Calu3 (cell line): ENCODE results near the gene GPRIN1. TPM values are rescaled to one million over a fixed set of nuclear protein-coding genes. Genes with fewer than 3 reads are reported as not detected.
A peak's percentile ranks its signal among the peaks of the same experiment; 100 is the strongest.

Source experiments
- BruUV-seq: library from RNA; stranded (reverse); fragments of 400-500 nt; replicated peaks from 2 replicates; lab custom pipeline; 2021; lab: Mats Ljungman, UMichigan
- CTCF ChIA-PET: fragments of 300-600 bp; sonication (Branson Sonifier 250); formaldehyde crosslinking; loops from one replicate; lab custom pipeline; 2022; ENCODE audit warnings: antibody characterized with exemption; lab: Charles Lee
- DNase-seq: peaks from one replicate; pipeline ENCODE4 v3.0.0; 2022
- H3K27ac Mint-ChIP-seq: one replicate; pipeline ENCODE4 v1.8.0; 2022; ENCODE audit warnings: mixed read lengths; ENCODE audit not compliant: unreplicated experiment
- H3K27me3 Mint-ChIP-seq: one replicate; pipeline ENCODE4 v1.8.0; 2022; ENCODE audit warnings: mixed read lengths; ENCODE audit not compliant: unreplicated experiment
- H3K36me3 Mint-ChIP-seq: one replicate; pipeline ENCODE4 v1.8.0; 2022; ENCODE audit warnings: mild to moderate bottlenecking, moderate library complexity, mixed read lengths; ENCODE audit not compliant: insufficient read depth, unreplicated experiment
- H3K4me1 Mint-ChIP-seq: one replicate; pipeline ENCODE4 v1.8.0; 2022; ENCODE audit warnings: mild to moderate bottlenecking, low read depth, mixed read lengths; ENCODE audit not compliant: unreplicated experiment
- H3K4me3 Mint-ChIP-seq: one replicate; pipeline ENCODE4 v1.8.0; 2022; ENCODE audit warnings: mild to moderate bottlenecking, low read depth, moderate library complexity, mixed read lengths; ENCODE audit not compliant: unreplicated experiment
- H3K9me3 Mint-ChIP-seq: one replicate; pipeline ENCODE4 v1.8.0; 2022; ENCODE audit warnings: low read depth, mixed read lengths; ENCODE audit not compliant: unreplicated experiment
- intact Hi-C: fragments of 100-400 bp; cut with micrococcal nuclease; formaldehyde crosslinking; loops from one replicate; pipeline ENCODE4 v1.10.0; 2022; ENCODE audit not compliant: unreplicated experiment
- total RNA-seq: library from RNA; stranded (reverse); gene quantifications from 2 replicates; pipeline ENCODE4 v1.2.3, GENCODE V29; 2022
- TF ChIP-seq, protein P1 (sequence below): fragments of 200-600 bp; IDR thresholded peaks from one replicate; pipeline ENCODE4 v1.8.0; 2022; ENCODE audit warnings: antibody characterized with exemption; ENCODE audit not compliant: unreplicated experiment

The GPRIN1 gene
- total RNA-seq, 1 experiment from 2014 or later, result 12.6 TPM

DNA sequence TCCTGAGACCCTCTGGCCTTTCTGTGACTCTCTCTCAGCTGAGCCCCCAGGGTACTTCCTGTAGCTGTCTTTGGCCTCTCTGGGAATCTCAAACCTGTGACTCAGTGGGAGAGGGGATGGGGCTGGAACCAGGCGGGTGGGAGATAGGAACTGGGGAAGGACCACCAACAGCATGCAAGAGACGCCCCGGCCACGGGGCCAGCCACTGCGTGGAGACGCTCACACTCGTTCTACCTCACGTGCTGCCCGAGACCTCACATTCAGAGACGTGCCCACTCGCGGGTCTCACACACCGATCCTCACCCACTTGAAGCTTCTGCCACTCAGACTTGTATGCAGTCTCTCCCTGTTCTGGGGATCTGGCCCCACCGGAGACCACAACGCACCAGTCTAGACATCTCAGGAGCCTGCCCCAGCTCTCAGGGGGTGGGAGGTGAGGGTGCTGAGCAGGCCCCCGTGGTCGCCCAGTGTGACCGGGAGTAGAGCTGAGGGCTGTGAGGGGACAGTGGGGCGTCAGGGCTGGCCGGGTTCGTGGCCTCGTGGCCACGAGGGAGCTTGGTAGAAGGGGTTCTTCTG lies 13.8 kb downstream of the GPRIN1 start:
- H3K4me1 Mint-ChIP-seq, result no peaks in the 10 kb centered on the region
- intact Hi-C loops, result no loop called here
- BruUV-seq, result no TSS peak
- no peaks in the 10 kb centered on the region for H3K9me3 Mint-ChIP-seq
- H3K27ac Mint-ChIP-seq, result no peak overlapping the region
- H3K4me3 Mint-ChIP-seq, result peak overlapping the region; percentile 29
- TF ChIP-seq, protein P1, sequence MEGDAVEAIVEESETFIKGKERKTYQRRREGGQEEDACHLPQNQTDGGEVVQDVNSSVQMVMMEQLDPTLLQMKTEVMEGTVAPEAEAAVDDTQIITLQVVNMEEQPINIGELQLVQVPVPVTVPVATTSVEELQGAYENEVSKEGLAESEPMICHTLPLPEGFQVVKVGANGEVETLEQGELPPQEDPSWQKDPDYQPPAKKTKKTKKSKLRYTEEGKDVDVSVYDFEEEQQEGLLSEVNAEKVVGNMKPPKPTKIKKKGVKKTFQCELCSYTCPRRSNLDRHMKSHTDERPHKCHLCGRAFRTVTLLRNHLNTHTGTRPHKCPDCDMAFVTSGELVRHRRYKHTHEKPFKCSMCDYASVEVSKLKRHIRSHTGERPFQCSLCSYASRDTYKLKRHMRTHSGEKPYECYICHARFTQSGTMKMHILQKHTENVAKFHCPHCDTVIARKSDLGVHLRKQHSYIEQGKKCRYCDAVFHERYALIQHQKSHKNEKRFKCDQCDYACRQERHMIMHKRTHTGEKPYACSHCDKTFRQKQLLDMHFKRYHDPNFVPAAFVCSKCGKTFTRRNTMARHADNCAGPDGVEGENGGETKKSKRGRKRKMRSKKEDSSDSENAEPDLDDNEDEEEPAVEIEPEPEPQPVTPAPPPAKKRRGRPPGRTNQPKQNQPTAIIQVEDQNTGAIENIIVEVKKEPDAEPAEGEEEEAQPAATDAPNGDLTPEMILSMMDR, result no peak
- no peaks in the 10 kb centered on the region for H3K36me3 Mint-ChIP-seq
- CTCF ChIA-PET, result interaction anchor here (0.6 kb wide), 1 partner anchor 347 kb away, joined by 3 read pairs; no protein-coding TSS in a partner anchor
- H3K27me3 Mint-ChIP-seq, result no peaks in the 10 kb centered on the region
- no peak for DNase-seq

DNA sequence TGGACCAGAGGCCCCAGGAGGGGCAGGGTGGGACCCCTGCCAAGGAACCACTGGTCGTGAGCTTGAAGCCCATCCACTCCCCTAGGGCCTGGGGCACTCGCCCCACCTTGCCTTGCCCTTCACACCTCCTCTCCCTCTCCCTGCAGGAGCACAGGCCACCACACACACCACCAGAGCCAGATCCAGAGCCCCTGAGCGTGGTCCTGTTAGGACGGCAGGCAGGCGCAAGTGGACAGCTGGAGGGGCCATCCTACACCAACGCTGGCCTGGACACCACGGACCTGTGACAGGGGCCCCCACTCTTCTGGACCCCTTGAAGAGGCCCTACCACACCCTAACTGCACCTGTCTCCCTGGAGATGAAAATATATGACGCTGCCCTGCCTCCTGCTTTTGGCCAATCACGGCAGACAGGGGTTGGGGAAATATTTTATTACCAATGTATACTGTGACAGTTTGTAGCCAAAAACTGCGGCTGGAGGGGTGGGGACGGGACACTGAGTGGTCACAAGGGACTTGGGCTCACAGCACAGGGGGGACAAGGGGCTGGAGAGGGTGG lies 14.5 kb downstream of the GPRIN1 start:
- Mint-ChIP-seq H3K36me3 (no peaks in the 10 kb centered on the region), H3K4me3 (no peak overlapping the region), H3K4me1 (no peaks in the 10 kb centered on the region), H3K27me3 (no peaks in the 10 kb centered on the region), H3K27ac (no peak overlapping the region), H3K9me3 (no peaks in the 10 kb centered on the region)
- TF ChIP-seq, protein P1, result no peak
- intact Hi-C loops, result no loop called here
- DNase-seq, result no peak
- CTCF ChIA-PET, result interaction anchor here (0.6 kb wide), 1 partner anchor 346 kb away, joined by 3 read pairs; no protein-coding TSS in a partner anchor
- BruUV-seq, result no TSS peak

DNA sequence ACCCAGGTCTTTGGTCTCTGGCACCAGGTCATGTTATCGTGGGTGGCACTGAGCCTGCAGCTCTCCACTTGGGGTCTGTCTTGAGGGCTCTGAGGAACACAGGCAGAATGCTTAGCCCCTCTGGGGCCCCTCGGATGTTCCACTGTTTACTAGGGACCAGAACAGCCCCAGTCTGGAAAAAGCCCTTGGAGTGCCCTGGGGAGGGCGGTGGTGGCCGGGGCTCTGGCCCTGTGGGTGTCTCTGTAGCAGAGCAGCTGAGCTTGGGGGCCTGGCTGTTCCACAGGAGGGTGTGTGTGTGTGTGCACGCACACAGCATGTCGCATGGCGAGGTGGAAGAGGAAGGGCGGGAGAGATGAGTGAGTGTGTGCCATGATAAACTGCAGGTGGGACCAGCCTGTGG lies 15.4 kb downstream of the GPRIN1 start:
- intact Hi-C loops, result no loop called here
- no peaks in the 10 kb centered on the region for H3K4me1 Mint-ChIP-seq
- no peaks in the 10 kb centered on the region for H3K27me3 Mint-ChIP-seq
- no peak overlapping the region for H3K4me3 Mint-ChIP-seq
- DNase-seq, result no peak
- no TSS peak for BruUV-seq
- H3K27ac Mint-ChIP-seq, result no peak overlapping the region
- TF ChIP-seq, protein P1, result no peak
- H3K9me3 Mint-ChIP-seq, result no peaks in the 10 kb centered on the region
- CTCF ChIA-PET, result interaction anchor here (0.5 kb wide), 1 partner anchor 723 kb away, joined by 4 read pairs; the partner anchor contains the start of gene CPLX2
- H3K36me3 Mint-ChIP-seq, result no peaks in the 10 kb centered on the region

DNA sequence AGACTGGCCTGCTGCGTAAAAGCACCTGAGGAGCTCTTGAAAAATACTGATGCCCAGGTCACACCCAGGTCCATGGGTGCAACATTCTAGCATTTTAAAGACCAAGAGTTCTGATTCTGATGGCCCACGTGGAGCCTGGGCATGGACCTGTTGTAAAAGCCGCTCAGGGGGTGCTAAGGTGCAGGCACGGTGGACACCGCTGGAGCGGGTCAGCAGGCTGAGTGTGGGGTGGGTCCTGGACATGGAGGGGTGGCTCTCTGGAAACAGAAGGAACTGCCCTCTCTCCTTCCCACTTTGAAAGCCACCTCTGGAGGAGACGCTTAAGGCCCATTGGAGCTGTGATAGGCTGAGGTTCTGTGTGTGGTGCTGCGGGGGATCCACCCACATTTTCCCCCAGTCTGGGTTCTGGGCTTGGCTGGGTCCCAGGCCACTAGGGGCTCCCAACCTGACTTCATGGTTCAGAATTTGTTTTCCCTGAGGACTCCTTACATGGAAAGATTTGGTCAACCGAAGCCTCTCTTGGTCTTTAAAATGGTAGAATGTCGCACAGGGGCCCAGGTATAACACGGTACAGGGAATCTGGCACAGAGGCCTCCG lies 16.6 kb downstream of the GPRIN1 start:
- BruUV-seq, result no TSS peak
- Mint-ChIP-seq H3K4me3 (no peak overlapping the region), H3K27ac (no peak overlapping the region), H3K36me3 (no peaks in the 10 kb centered on the region), H3K27me3 (no peaks in the 10 kb centered on the region), H3K4me1 (no peaks in the 10 kb centered on the region), H3K9me3 (peaks cover under 1% of the 10 kb centered on the region)
- no peak for DNase-seq
- TF ChIP-seq, protein P1, result no peak
- intact Hi-C loops, result no loop called here
- CTCF ChIA-PET, result no interaction called here
